OCI-M2 (cell line): ENCODE data around the gene DNAJC11.
A peak's percentile ranks its signal among the peaks of the same experiment; 100 is the strongest.
"Not testable (repeated sequence)": the region's sequence is repeated elsewhere in the genome, so short reads cannot be mapped to it uniquely, and the experiment has no call there.

ENCODE experiments used
- DNase-seq: peaks from one replicate; lab custom pipeline; 2025; ENCODE audit not compliant: unreplicated experiment; lab: John Stamatoyannopoulos, UW

Gene DNAJC11

GRCh38 chr1:6701437-6702153 is at the start of gene DNAJC11:
Gene DNAJC11, minus strand, starts transcription at chr1:6701816. Its CDS starts 16 bp downstream, at chr1:6701800.
- no peak for DNase-seq

- no peak for DNase-seq
These were observed 48.9 kb upstream of the DNAJC11 start for GRCh38 chr1:6750490-6750889.

GRCh38 chr1:6747674-6748073 is 46.1 kb upstream of the DNAJC11 start:
- no peak for DNase-seq

GRCh38 chr1:6745073-6745472 is 43.5 kb upstream of the DNAJC11 start:
- no peak for DNase-seq

- peak; percentile 38 for DNase-seq
These were observed 41.8 kb upstream of the DNAJC11 start for GRCh38 chr1:6743189-6744101.

- DNase-seq, result not testable (repeated sequence)
These were observed 41.1 kb upstream of the DNAJC11 start for GRCh38 chr1:6742676-6743188.

- DNase-seq, result no peak
These were observed 37.5 kb upstream of the DNAJC11 start for GRCh38 chr1:6738987-6739676.

- DNase-seq, result no peak
These were observed 31.3 kb upstream of the DNAJC11 start for GRCh38 chr1:6732942-6733341.

- DNase-seq, result no peak
These were observed 30.3 kb upstream of the DNAJC11 start for GRCh38 chr1:6731905-6732304.

GRCh38 chr1:6730880-6731279 is 29.3 kb upstream of the DNAJC11 start:
- DNase-seq, result no peak

- no peak for DNase-seq
These were observed 28.9 kb upstream of the DNAJC11 start for GRCh38 chr1:6730473-6730872.

- DNase-seq, result no peak
These were observed 25.9 kb upstream of the DNAJC11 start for GRCh38 chr1:6727535-6727934.

GRCh38 chr1:6726253-6726652 is 24.6 kb upstream of the DNAJC11 start:
- no peak for DNase-seq

GRCh38 chr1:6724517-6725141 is 23.0 kb upstream of the DNAJC11 start:
- DNase-seq, result no peak

GRCh38 chr1:6723621-6724428 is 22.2 kb upstream of the DNAJC11 start:
- no peak for DNase-seq

GRCh38 chr1:6711174-6711573 is 9.6 kb upstream of the DNAJC11 start:
- no peak for DNase-seq

GRCh38 chr1:6704746-6705145 is 3.1 kb upstream of the DNAJC11 start:
- DNase-seq, result no peak

GRCh38 chr1:6703016-6703415 is 1.4 kb upstream of the DNAJC11 start:
- no peak for DNase-seq

- DNase-seq, result no peak
These were observed 671 bp downstream of the DNAJC11 start for GRCh38 chr1:6700853-6701436.

- not testable (repeated sequence) for DNase-seq
These were observed 1.7 kb downstream of the DNAJC11 start for GRCh38 chr1:6699915-6700314.
